Fibroblast of lung (primary cell): ENCODE data around the gene PROSER2. TPM values are rescaled to one million over a fixed set of nuclear protein-coding genes. Genes with fewer than 3 reads are reported as not detected.

Source experiments
- DNase-seq, 2 donors: peaks; one replicate each; pipeline versions ENCODE4 v3.0.0 to v3.0.0-alpha.2; 2010; ENCODE audit warnings: low read depth in 2 of 2
- H2AFZ ChIP-seq: 2 replicates; pipeline ENCODE4 v1.5.1; 2012; ENCODE audit warnings: low read length, control low read depth, inconsistent platforms
- H3K27ac ChIP-seq: 2 replicates; pipeline ENCODE4 v1.5.1; 2011; ENCODE audit warnings: low read length, control low read depth; ENCODE audit not compliant: insufficient read depth
- H3K27me3 ChIP-seq: 2 replicates; pipeline ENCODE4 v1.5.1; 2011; ENCODE audit warnings: mild to moderate bottlenecking, low read length; ENCODE audit not compliant: control insufficient read depth, insufficient read depth
- H3K36me3 ChIP-seq: 2 replicates; pipeline ENCODE4 v1.5.1; 2011; ENCODE audit warnings: low read length; ENCODE audit not compliant: control insufficient read depth, insufficient read depth
- H3K4me1 ChIP-seq: 2 replicates; pipeline ENCODE4 v1.5.1; 2011; ENCODE audit warnings: low read length; ENCODE audit not compliant: control insufficient read depth, insufficient read depth; ENCODE audit errors: extremely low read depth
- H3K4me2 ChIP-seq: 2 replicates; pipeline ENCODE4 v1.5.1; 2011; ENCODE audit warnings: low read length, control low read depth; ENCODE audit not compliant: insufficient read depth; ENCODE audit errors: extremely low read depth
- H3K4me3 ChIP-seq, 4 experiments: fragments of 200-600 bp in 1 of 4; sonication (generic) in 1 of 4; replicated peaks in 1 of 4; 2 replicates each; pipeline ENCODE4 v1.5.1; 2011 to 2016; ENCODE audit warnings: low read length in 4 of 4, low read depth in 3 of 4, mild to moderate bottlenecking in 3 of 4, control low read depth in 2 of 4, inconsistent platforms in 1 of 4, mixed read lengths in 1 of 4; ENCODE audit not compliant: insufficient read depth in 1 of 4; ENCODE audit errors: control extremely low read depth in 1 of 4
- H3K79me2 ChIP-seq: 2 replicates; pipeline ENCODE4 v1.5.1; 2012; ENCODE audit warnings: mild to moderate bottlenecking, low read length, inconsistent platforms; ENCODE audit not compliant: control insufficient read depth, insufficient read depth
- H3K9ac ChIP-seq: 2 replicates; pipeline ENCODE4 v1.5.1; 2011; ENCODE audit warnings: mild to moderate bottlenecking, low read length, control low read depth; ENCODE audit not compliant: insufficient read depth
- H3K9me3 ChIP-seq: 2 replicates; pipeline ENCODE4 v1.5.1; 2012; ENCODE audit warnings: low read depth, low read length; ENCODE audit not compliant: control insufficient read depth, insufficient read depth
- H4K20me1 ChIP-seq: 2 replicates; pipeline ENCODE4 v1.5.1; 2011; ENCODE audit warnings: low read length; ENCODE audit not compliant: control insufficient read depth, insufficient read depth; ENCODE audit errors: extremely low read depth
- EZH2 ChIP-seq: IDR thresholded peaks from 2 replicates; pipeline ENCODE4 v1.5.1; 2012; ENCODE audit warnings: low read length, control low read depth, mild to moderate bottlenecking; ENCODE audit errors: missing control alignments
- polyA plus RNA-seq, 2 donors: library from polyadenylated mRNA; depleted of rRNA in 1 of 2; stranded (reverse) in 1 of 2; unstranded in 1 of 2; fragments of >200 nt; gene quantifications; 2 replicates each; pipeline ENCODE4 v1.2.1, GENCODE V29; 2011 to 2012; ENCODE audit warnings: missing spikeins in 1 of 2
- total RNA-seq: library from RNA; depleted of rRNA; stranded (reverse); fragments of >200 nt; gene quantifications from 2 replicates; pipeline ENCODE4 v1.2.1, GENCODE V29; 2014
- TF ChIP-seq, protein P1 (sequence below), 2 donors: IDR thresholded peaks in 1 of 2; conservative IDR thresholded peaks in 1 of 2; 1 replicate in 1 of 2; 2 replicates in 1 of 2; pipeline ENCODE4 v1.5.1; 2011 to 2012; ENCODE audit warnings: low read length in 2 of 2, control low read depth in 1 of 2, inconsistent platforms in 1 of 2, low read depth in 1 of 2, mild to moderate bottlenecking in 1 of 2

PROSER2 gene
- total and polyA plus RNA-seq, 2 donors (not counting 1 experiment from before 2014, with no cell fraction given) = 1.2 to 2.6 TPM

DNA sequence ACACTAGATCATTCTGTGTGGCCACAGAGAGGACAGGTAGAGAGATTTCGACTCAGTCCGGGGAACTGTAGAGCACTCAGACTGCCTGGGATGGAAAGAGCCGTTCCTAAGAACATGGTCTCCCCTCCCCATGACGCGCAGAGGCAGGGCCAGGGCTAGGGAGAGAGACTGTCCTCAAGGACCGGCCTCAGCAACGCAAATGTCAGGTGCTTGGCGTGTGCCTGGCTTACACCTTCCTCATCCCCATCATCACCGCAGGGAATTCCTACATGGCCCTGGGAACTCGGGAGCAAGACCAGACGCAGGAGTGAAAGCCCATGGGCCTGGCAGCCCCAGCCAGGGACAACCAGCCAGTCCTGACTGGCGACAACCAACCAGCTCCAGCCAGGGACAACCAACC is 55.6 kb downstream of the PROSER2 start:
- Histone ChIP-seq H3K4me3 (no peak overlapping the region), H3K4me2 (no peak overlapping the region), H3K9me3 (no peaks in the 10 kb centered on the region), H3K79me2 (no peaks in the 10 kb centered on the region), H3K27ac (no peak overlapping the region), H3K4me1 (peaks cover 22% of the 10 kb centered on the region), H3K27me3 (no peaks in the 10 kb centered on the region), H3K9ac (no peak overlapping the region), H2AFZ (no peak overlapping the region), H4K20me1 (no peaks in the 10 kb centered on the region), H3K36me3 (no peaks in the 10 kb centered on the region)
- TF ChIP-seq, protein P1, sequence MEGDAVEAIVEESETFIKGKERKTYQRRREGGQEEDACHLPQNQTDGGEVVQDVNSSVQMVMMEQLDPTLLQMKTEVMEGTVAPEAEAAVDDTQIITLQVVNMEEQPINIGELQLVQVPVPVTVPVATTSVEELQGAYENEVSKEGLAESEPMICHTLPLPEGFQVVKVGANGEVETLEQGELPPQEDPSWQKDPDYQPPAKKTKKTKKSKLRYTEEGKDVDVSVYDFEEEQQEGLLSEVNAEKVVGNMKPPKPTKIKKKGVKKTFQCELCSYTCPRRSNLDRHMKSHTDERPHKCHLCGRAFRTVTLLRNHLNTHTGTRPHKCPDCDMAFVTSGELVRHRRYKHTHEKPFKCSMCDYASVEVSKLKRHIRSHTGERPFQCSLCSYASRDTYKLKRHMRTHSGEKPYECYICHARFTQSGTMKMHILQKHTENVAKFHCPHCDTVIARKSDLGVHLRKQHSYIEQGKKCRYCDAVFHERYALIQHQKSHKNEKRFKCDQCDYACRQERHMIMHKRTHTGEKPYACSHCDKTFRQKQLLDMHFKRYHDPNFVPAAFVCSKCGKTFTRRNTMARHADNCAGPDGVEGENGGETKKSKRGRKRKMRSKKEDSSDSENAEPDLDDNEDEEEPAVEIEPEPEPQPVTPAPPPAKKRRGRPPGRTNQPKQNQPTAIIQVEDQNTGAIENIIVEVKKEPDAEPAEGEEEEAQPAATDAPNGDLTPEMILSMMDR (conservative IDR thresholded peaks at IDR 0.05 in 1 of 2, IDR thresholded peaks at IDR 0.05 in 1 of 2; ENCODE audit: low read depth in 1 of 2, low read length in 2 of 2) = no peak
- no peak for TF ChIP-seq EZH2
- DNase-seq = no peak

DNA sequence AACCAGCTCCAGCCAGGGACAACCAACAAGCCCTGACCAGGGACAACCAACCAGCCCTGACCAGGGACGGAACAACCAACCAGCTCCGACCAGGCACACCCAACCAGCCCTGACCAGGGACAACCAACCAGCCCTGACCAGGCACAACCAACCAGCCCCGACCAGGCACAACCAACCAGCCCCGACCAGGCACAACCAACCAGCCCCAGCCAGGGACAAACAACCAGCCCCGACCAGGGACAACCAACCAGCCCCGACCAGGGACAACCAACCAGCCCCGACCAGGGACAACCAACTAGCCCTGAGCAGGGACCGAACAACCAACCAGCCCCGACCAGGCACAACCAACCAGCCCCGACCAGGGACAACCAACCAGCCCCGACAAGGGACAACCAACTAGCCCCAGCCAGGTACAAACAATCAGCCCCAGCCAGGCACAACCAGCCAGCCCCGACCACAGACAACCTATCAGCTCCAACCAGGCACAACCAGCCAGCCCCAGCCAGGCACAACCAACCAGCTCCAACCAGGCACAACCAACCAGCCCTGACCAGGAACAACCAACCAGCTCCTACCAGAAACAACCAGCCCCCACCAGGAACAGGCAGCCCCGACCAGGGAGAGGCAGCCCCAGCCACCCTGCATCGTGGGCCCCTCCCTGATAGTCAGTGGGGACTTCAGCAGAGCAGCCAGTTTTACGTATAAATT is 56.4 kb downstream of the PROSER2 start:
- Histone ChIP-seq H3K9ac (no peak overlapping the region), H4K20me1 (no peaks in the 10 kb centered on the region), H2AFZ (no peak overlapping the region), H3K36me3 (no peaks in the 10 kb centered on the region), H3K9me3 (no peaks in the 10 kb centered on the region), H3K27ac (no peak overlapping the region), H3K4me3 (no peak overlapping the region), H3K4me1 (peaks cover 21% of the 10 kb centered on the region), H3K27me3 (no peaks in the 10 kb centered on the region), H3K79me2 (no peaks in the 10 kb centered on the region), H3K4me2 (no peak overlapping the region)
- TF ChIP-seq, protein P1 (conservative IDR thresholded peaks at IDR 0.05 in 1 of 2, IDR thresholded peaks at IDR 0.05 in 1 of 2; ENCODE audit: low read depth in 1 of 2, low read length in 2 of 2) = no peak
- TF ChIP-seq EZH2 = no peak
- no peak for DNase-seq

DNA sequence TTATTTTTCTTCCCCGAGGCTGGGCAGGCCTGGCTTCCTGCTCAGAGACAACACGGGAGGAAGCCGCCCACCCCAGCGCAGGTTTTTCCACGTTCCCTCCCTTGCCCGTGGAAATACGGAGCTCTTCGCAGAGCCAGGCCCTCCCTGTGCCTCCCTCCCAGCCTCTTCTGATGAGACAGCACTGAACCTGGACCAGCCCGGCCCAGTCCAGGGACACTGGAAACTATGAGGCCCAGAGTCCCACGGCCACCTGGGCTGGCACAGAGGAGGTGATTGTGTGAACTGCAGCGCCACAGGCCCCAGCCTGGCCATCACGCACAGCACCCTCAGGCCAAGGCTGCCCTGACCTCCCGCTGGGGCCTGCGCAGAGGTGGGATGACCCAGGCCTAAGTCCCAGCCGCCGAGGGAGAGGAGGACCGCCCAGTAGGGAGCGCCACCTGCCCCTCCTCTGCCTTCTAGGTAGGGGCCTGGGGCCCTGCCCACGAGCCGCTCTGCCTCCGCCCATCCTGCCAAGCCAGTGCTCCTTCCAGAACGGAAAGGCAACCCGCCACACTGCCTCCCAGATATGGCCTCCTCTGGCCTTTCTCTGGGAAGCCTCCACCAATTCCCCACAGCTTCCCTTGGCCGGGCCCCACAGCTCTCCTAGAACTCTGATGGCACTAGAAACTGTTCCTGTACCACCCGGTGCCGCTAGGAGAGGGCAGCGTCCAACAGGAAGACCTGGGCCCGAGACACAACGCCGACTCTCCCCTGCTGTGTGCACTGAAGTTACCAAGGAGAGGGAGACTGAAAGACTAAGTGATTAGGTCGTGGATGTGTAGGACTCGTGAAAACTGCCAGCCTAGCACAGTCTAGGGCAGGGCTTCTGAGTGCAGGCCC is 57.2 kb downstream of the PROSER2 start:
- TF ChIP-seq, protein P1 (conservative IDR thresholded peaks at IDR 0.05 in 1 of 2, IDR thresholded peaks at IDR 0.05 in 1 of 2; ENCODE audit: low read depth in 1 of 2, low read length in 2 of 2) = no peak
- TF ChIP-seq EZH2 = no peak
- H3K9ac ChIP-seq = no peak overlapping the region

More for the DNA sequence above, 57.2 kb downstream of the PROSER2 start:
- no peaks in the 10 kb centered on the region for H4K20me1 ChIP-seq
- H3K79me2 ChIP-seq = no peaks in the 10 kb centered on the region
- DNase-seq = no peak
- no peak overlapping the region for H3K4me3 ChIP-seq
- H3K9me3 ChIP-seq = no peaks in the 10 kb centered on the region
- peaks cover 12% of the 10 kb centered on the region for H3K4me1 ChIP-seq
- H3K27ac ChIP-seq = no peak overlapping the region
- no peak overlapping the region for H3K4me2 ChIP-seq
- no peak overlapping the region for H2AFZ ChIP-seq
- no peaks in the 10 kb centered on the region for H3K27me3 ChIP-seq
- H3K36me3 ChIP-seq = no peaks in the 10 kb centered on the region
